Measurements from ENCODE around the gene AOAH.

Gene AOAH

DNA sequence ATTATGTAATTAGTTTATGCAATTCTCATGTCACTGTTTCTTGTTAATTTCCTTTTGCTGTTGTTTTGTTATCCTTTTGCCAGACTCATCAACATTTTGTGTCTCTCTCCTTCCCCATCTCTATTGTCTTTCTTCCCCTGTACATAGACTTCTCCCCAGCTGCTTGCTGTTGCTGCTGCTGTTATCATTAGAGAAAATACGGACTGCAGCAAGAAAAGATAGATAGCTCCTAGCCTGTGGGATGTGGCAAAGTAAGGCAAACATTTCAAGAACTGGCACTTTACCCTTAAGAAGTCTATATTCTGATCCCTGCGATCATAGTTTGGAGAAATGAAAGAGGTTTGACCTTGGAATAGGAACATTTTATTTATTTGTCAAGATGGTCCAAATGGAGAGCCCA is 162.2 kb downstream of the AOAH start:
- TF ChIP-seq, protein P1, sequence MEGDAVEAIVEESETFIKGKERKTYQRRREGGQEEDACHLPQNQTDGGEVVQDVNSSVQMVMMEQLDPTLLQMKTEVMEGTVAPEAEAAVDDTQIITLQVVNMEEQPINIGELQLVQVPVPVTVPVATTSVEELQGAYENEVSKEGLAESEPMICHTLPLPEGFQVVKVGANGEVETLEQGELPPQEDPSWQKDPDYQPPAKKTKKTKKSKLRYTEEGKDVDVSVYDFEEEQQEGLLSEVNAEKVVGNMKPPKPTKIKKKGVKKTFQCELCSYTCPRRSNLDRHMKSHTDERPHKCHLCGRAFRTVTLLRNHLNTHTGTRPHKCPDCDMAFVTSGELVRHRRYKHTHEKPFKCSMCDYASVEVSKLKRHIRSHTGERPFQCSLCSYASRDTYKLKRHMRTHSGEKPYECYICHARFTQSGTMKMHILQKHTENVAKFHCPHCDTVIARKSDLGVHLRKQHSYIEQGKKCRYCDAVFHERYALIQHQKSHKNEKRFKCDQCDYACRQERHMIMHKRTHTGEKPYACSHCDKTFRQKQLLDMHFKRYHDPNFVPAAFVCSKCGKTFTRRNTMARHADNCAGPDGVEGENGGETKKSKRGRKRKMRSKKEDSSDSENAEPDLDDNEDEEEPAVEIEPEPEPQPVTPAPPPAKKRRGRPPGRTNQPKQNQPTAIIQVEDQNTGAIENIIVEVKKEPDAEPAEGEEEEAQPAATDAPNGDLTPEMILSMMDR (IDR thresholded peaks at IDR 0.05; ENCODE audit: low read depth, low read length, poor library complexity, severe bottlenecking): no peak
- no peak for TF ChIP-seq EZH2phosphoT487 (IDR thresholded peaks at IDR 0.05; ENCODE audit: borderline replicate concordance, low read length)
- H3K79me2 ChIP-seq (ENCODE audit: control insufficient read depth, low read length): no peaks in the 10 kb centered on the region
- H3K36me3 ChIP-seq (ENCODE audit: control insufficient read depth, low read length): no peaks in the 10 kb centered on the region
- H3K9me3 ChIP-seq (ENCODE audit: control insufficient read depth, insufficient read depth, low read length): no peaks in the 10 kb centered on the region
- H3K9me2 ChIP-seq (replicated peaks; ENCODE audit: control insufficient read depth, low read length): no peaks in the 10 kb centered on the region
- H4K20me1 ChIP-seq (ENCODE audit: control insufficient read depth, insufficient read depth, low read depth, low read length): no peaks in the 10 kb centered on the region
- no peak overlapping the region for H3K27ac ChIP-seq (ENCODE audit: low read depth, low read length)
- H3F3A ChIP-seq (ENCODE audit: control insufficient read depth, insufficient read depth): no peaks in the 10 kb centered on the region
- H3K4me2 ChIP-seq (ENCODE audit: low read length): no peak overlapping the region
- peaks cover 13% of the 10 kb centered on the region; the same call in 1 of the 2 replicates for H3K27me3 ChIP-seq (ENCODE audit: control insufficient read depth, low read length)
- H3K4me3 ChIP-seq (ENCODE audit: low read length): no peak overlapping the region
- H3K4me1 ChIP-seq (ENCODE audit: control insufficient read depth, low read length): no peaks in the 10 kb centered on the region

DNA sequence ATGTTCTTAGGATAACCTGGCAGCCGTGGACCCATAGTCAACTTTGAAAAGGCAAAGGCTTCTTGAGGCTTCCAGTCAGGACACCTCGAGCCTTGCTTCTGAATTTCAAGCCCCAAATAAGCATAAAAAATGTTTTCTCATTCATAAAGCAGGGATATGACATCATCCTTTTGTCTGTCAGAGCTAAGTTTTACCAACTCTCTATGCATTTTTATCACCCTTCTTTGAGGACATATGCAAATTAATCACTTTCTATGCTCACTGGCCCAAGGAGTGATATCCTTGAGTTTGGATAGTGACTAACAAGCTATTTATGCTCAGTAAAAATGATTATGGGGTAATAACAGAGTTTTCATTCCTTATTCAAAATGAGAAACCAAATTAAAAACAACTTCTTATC is 175.3 kb downstream of the AOAH start:
- Histone ChIP-seq H3K4me3 (ENCODE audit: low read length) (no peak overlapping the region), H3K9me2 (replicated peaks; ENCODE audit: control insufficient read depth, low read length) (no peaks in the 10 kb centered on the region), H3K36me3 (ENCODE audit: control insufficient read depth, low read length) (no peaks in the 10 kb centered on the region), H3F3A (ENCODE audit: control insufficient read depth, insufficient read depth) (no peaks in the 10 kb centered on the region), H3K9me3 (ENCODE audit: control insufficient read depth, insufficient read depth, low read length) (no peaks in the 10 kb centered on the region), H4K20me1 (ENCODE audit: control insufficient read depth, insufficient read depth, low read depth, low read length) (no peaks in the 10 kb centered on the region), H3K4me1 (ENCODE audit: control insufficient read depth, low read length) (no peaks in the 10 kb centered on the region; the same call in 1 of the 2 replicates), H3K4me2 (ENCODE audit: low read length) (no peak overlapping the region), H3K27ac (ENCODE audit: low read depth, low read length) (no peak overlapping the region), H3K27me3 (ENCODE audit: control insufficient read depth, low read length) (no peaks in the 10 kb centered on the region), H3K79me2 (ENCODE audit: control insufficient read depth, low read length) (no peaks in the 10 kb centered on the region)
- TF ChIP-seq, protein P1 (IDR thresholded peaks at IDR 0.05; ENCODE audit: low read depth, low read length, poor library complexity, severe bottlenecking): no peak
- TF ChIP-seq EZH2phosphoT487 (IDR thresholded peaks at IDR 0.05; ENCODE audit: borderline replicate concordance, low read length): no peak

DNA sequence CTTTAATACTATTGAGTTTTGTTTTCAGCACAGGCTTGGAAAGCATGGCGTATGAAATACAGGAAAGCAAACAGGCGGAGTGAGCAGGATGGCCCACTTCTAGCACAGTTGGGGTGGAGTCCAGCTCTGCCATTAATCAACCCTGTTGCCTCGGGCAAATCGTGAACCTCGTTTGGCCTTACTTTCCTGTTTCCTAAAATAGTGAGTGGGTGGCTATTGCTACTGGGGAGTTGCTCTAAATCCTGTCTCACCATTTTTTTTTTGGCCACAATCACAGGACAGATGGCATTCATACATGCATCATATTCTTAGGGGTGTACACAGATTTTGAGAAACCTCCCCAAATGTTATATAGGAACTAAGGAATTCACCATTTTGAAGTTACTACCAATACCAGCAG is 176.9 kb downstream of the AOAH start:
- Histone ChIP-seq H3K36me3 (ENCODE audit: control insufficient read depth, low read length) (no peaks in the 10 kb centered on the region), H3K27ac (ENCODE audit: low read depth, low read length) (no peak overlapping the region), H3K4me3 (ENCODE audit: low read length) (no peak overlapping the region), H3K79me2 (ENCODE audit: control insufficient read depth, low read length) (no peaks in the 10 kb centered on the region), H3K27me3 (ENCODE audit: control insufficient read depth, low read length) (no peaks in the 10 kb centered on the region), H3K4me2 (ENCODE audit: low read length) (no peak overlapping the region), H3K4me1 (ENCODE audit: control insufficient read depth, low read length) (no peaks in the 10 kb centered on the region; the same call in 1 of the 2 replicates), H4K20me1 (ENCODE audit: control insufficient read depth, insufficient read depth, low read depth, low read length) (no peaks in the 10 kb centered on the region), H3K9me2 (replicated peaks; ENCODE audit: control insufficient read depth, low read length) (no peaks in the 10 kb centered on the region), H3K9me3 (ENCODE audit: control insufficient read depth, insufficient read depth, low read length) (no peaks in the 10 kb centered on the region), H3F3A (ENCODE audit: control insufficient read depth, insufficient read depth) (no peaks in the 10 kb centered on the region)
- TF ChIP-seq, protein P1 (IDR thresholded peaks at IDR 0.05; ENCODE audit: low read depth, low read length, poor library complexity, severe bottlenecking): no peak

DNA sequence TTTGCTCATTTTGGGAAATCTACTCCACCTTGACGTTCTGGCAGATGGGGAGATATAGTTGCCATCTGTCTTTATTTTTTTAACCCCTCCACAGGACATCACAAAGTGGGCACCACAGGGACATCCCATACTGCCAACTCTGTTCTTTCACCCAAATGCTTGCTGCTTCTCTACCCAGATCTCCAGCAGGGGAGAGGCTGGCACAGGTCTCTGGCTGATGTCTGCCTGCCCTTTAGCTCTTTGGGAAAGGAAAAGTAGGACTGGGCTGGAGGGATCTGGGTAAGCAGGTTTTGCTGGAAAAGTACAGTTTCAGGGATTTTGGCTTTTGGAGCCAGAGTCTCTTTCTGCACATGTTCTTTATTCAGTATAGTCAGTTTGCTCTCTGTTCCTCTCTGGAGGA is 178.0 kb downstream of the AOAH start:
- no peaks in the 10 kb centered on the region for H3K79me2 ChIP-seq (ENCODE audit: control insufficient read depth, low read length)
- no peaks in the 10 kb centered on the region for H3K36me3 ChIP-seq (ENCODE audit: control insufficient read depth, low read length)
- H3K27ac ChIP-seq (ENCODE audit: low read depth, low read length): no peak overlapping the region
- no peaks in the 10 kb centered on the region for H3F3A ChIP-seq (ENCODE audit: control insufficient read depth, insufficient read depth)
- no peaks in the 10 kb centered on the region; the same call in 1 of the 2 replicates for H3K4me1 ChIP-seq (ENCODE audit: control insufficient read depth, low read length)
- no peaks in the 10 kb centered on the region for H3K9me3 ChIP-seq (ENCODE audit: control insufficient read depth, insufficient read depth, low read length)
- H3K4me2 ChIP-seq (ENCODE audit: low read length): no peak overlapping the region
- TF ChIP-seq, protein P1 (IDR thresholded peaks at IDR 0.05; ENCODE audit: low read depth, low read length, poor library complexity, severe bottlenecking): no peak
- TF ChIP-seq EZH2phosphoT487 (IDR thresholded peaks at IDR 0.05; ENCODE audit: borderline replicate concordance, low read length): no peak
- H3K4me3 ChIP-seq (ENCODE audit: low read length): no peak overlapping the region
- peaks cover 4% of the 10 kb centered on the region; the same call in 1 of the 2 replicates for H3K27me3 ChIP-seq (ENCODE audit: control insufficient read depth, low read length)
- no peaks in the 10 kb centered on the region for H4K20me1 ChIP-seq (ENCODE audit: control insufficient read depth, insufficient read depth, low read depth, low read length)
- no peaks in the 10 kb centered on the region for H3K9me2 ChIP-seq (replicated peaks; ENCODE audit: control insufficient read depth, low read length)

Measured in DOHH2 (cell line).